ENCODE data around the gene MME. TPM values are rescaled to one million over a fixed set of nuclear protein-coding genes. Genes with fewer than 3 reads are reported as not detected.

The MME gene
- total and polyA plus RNA-seq, 10 of the 15 experiments (the other 5 are each of a cell fraction or from before 2014, with no cell fraction given), result under 0.01 to 0.23 (median 0.09) TPM; not detected in 3

GRCh38 chr3:155211266-155211665, 131.1 kb downstream of the MME start:
- Histone ChIP-seq H3K4me1 (ENCODE audit: control insufficient read depth, insufficient read depth, low read length) (no peaks in the 10 kb centered on the region), H3K9ac (ENCODE audit: control insufficient read depth, insufficient read depth, low read length) (no peak overlapping the region), H2AFZ (ENCODE audit: control insufficient read depth, low read depth, low read length) (no peak overlapping the region), H3K9me3 (replicated peaks; ENCODE audit: control insufficient read depth, insufficient read depth, low read length) (no peaks in the 10 kb centered on the region), H3K4me3 (no peak overlapping the region), H3K4me2 (ENCODE audit: control insufficient read depth, insufficient read depth) (no peak overlapping the region), H3K27me3 (replicated peaks in 1 of 2; ENCODE audit: control insufficient read depth in 2 of 2, insufficient read depth in 2 of 2, low read length in 1 of 2) (no peaks in the 10 kb centered on the region), H3K36me3 (ENCODE audit: control insufficient read depth in 2 of 2, insufficient read depth in 2 of 2, low read length in 1 of 2) (no peaks in the 10 kb centered on the region), H4K20me1 (ENCODE audit: control insufficient read depth, insufficient read depth) (no peaks in the 10 kb centered on the region), H3K27ac (ENCODE audit: control insufficient read depth, insufficient read depth) (no peak overlapping the region), H3K79me2 (ENCODE audit: control insufficient read depth, insufficient read depth, low read length) (no peaks in the 10 kb centered on the region)
- TF ChIP-seq IKZF1 (conservative IDR thresholded peaks at IDR 0.05), result no peak
- TF ChIP-seq, protein P1, sequence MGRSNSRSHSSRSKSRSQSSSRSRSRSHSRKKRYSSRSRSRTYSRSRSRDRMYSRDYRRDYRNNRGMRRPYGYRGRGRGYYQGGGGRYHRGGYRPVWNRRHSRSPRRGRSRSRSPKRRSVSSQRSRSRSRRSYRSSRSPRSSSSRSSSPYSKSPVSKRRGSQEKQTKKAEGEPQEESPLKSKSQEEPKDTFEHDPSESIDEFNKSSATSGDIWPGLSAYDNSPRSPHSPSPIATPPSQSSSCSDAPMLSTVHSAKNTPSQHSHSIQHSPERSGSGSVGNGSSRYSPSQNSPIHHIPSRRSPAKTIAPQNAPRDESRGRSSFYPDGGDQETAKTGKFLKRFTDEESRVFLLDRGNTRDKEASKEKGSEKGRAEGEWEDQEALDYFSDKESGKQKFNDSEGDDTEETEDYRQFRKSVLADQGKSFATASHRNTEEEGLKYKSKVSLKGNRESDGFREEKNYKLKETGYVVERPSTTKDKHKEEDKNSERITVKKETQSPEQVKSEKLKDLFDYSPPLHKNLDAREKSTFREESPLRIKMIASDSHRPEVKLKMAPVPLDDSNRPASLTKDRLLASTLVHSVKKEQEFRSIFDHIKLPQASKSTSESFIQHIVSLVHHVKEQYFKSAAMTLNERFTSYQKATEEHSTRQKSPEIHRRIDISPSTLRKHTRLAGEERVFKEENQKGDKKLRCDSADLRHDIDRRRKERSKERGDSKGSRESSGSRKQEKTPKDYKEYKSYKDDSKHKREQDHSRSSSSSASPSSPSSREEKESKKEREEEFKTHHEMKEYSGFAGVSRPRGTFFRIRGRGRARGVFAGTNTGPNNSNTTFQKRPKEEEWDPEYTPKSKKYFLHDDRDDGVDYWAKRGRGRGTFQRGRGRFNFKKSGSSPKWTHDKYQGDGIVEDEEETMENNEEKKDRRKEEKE (IDR thresholded peaks at IDR 0.05), result no peak
- TF ChIP-seq, protein P2, sequence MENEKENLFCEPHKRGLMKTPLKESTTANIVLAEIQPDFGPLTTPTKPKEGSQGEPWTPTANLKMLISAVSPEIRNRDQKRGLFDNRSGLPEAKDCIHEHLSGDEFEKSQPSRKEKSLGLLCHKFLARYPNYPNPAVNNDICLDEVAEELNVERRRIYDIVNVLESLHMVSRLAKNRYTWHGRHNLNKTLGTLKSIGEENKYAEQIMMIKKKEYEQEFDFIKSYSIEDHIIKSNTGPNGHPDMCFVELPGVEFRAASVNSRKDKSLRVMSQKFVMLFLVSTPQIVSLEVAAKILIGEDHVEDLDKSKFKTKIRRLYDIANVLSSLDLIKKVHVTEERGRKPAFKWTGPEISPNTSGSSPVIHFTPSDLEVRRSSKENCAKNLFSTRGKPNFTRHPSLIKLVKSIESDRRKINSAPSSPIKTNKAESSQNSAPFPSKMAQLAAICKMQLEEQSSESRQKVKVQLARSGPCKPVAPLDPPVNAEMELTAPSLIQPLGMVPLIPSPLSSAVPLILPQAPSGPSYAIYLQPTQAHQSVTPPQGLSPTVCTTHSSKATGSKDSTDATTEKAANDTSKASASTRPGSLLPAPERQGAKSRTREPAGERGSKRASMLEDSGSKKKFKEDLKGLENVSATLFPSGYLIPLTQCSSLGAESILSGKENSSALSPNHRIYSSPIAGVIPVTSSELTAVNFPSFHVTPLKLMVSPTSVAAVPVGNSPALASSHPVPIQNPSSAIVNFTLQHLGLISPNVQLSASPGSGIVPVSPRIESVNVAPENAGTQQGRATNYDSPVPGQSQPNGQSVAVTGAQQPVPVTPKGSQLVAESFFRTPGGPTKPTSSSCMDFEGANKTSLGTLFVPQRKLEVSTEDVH (IDR thresholded peaks at IDR 0.05; ENCODE audit: low read depth, partially characterized antibody), result no peak
- TF ChIP-seq E2F4 (IDR thresholded peaks at IDR 0.05; ENCODE audit: low read depth, low read length), result no peak
- TF ChIP-seq EP300 (IDR thresholded peaks at IDR 0.05; ENCODE audit: borderline replicate concordance in 1 of 2, control insufficient read depth in 1 of 2, low read depth in 2 of 2, low read length in 2 of 2), result no peak
- no peak for TF ChIP-seq TCF12 (IDR thresholded peaks at IDR 0.05; ENCODE audit: low read depth, low read length)
- no peak for TF ChIP-seq SMAD1 (IDR thresholded peaks at IDR 0.05; ENCODE audit: low read depth, partially characterized antibody)
- TF ChIP-seq ZZZ3 (IDR thresholded peaks at IDR 0.05; ENCODE audit: control insufficient read depth, insufficient read length, low read depth), result no peak
- intact Hi-C loops (cut with micrococcal nuclease; ENCODE audit: unreplicated experiment) (no loop called here), in situ Hi-C loops (cut with MboI) (no loop called here)
- ChIA-PET CTCF (no interaction called here), SMC1A (ENCODE audit: uncharacterized antibody, unreplicated experiment) (no interaction called here), POLR2A (no interaction called here), RAD21 (ENCODE audit: unreplicated experiment) (no interaction called here)
- 34% methylated on average over 2 of the region's 2 CpGs for WGBS (ENCODE audit: insufficient coverage, insufficient replicate concordance, low lambda C conversion rate, missing lambda C conversion rate)
- no peak for ATAC-seq
- no peak for DNase-seq (ENCODE audit: low read depth, low spot score)
- no peak for FAIRE-seq
- no TSS peak for BruUV-seq (replicated peaks)

Data from GM12878 (cell line).